GM21786 (cell line): ENCODE results near the gene RALGAPA2.

Experiments
- ATAC-seq: cut with Tn5 transposase; IDR thresholded peaks from one replicate; pipeline ENCODE4 v1.9.1; 2021; ENCODE audit not compliant: unreplicated experiment

RALGAPA2 gene

DNA sequence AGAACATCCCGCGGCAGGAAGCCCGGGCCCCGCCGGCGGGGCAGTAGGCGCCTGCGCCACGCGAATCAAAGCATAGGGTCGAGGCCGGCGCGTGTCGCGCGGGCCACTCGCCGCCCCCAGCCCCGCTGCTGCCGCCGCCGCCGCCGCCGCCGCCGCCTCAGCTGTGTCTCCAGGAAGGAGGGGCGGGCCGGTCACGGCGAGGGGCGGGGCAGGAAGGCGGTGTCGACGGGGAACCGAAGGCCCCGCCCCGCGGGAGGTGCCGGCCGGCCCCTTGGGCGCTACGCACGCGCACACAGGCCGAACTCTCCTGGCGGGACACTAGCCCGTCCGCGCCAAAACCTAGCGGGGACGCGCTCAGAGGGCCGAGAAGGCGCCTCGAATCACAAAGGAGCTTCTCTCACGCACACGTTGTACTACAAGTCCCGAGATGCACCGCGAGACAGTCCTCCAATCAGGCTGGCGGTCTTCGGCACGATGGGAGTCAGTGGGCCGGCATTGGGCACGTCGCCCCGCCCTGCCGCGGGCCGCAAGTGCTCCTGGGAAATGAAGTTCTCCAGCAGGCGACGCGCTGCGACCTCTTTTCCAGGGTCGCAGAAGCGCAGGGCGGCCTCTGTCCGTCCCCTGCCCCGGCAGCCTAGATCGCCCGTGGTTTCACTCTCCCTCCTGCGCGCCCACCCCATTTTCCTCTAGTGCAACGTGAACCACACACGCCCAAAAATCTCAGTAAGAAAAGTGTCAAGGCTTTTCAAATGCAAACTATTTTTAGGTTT lies at the start of gene RALGAPA2:
RALGAPA2 (minus strand) TSS at position 171 of the 770 bp plus-strand sequence; CDS start at position 7, 164 bp downstream.
- ATAC-seq = peak; percentile 93

DNA sequence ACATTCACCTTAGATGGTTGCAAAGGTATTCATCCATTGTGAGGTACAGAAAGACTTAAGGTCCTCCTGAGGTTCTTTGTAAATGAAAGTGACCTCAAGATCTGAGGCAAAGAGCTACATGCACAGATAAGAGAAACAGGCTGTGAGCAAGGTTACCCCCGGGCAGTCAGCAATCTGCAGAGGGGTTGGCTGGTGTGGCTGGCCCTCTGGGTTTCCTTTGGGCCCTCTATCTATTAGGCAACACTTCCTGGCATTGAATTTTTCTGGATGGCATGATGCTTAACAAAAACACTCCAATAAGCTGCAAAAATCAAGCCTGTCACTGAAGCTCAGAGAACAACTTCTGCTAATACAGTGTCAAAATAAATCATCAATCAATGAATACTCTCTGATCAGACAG lies 48.9 kb upstream of the RALGAPA2 start:
- ATAC-seq = no peak

DNA sequence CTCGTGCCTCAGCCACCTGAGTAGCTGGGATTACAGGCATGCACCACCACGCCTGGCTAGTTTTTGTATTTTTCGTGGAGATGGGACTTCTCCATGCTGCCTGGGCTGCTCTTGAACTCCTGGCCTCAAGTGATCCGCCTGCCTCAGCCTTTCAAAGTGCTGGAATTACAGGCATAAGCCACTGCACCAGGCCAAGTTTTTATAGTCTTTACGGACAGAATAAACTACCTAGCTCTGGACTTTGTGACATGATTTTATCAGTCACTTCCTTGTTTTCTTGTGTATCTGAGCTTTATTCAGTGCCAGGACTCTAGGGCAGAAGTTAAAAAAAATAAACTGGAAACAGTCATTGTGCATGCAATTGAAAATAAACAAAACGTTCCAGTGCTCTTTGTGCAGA lies 46.7 kb upstream of the RALGAPA2 start:
- no peak for ATAC-seq

DNA sequence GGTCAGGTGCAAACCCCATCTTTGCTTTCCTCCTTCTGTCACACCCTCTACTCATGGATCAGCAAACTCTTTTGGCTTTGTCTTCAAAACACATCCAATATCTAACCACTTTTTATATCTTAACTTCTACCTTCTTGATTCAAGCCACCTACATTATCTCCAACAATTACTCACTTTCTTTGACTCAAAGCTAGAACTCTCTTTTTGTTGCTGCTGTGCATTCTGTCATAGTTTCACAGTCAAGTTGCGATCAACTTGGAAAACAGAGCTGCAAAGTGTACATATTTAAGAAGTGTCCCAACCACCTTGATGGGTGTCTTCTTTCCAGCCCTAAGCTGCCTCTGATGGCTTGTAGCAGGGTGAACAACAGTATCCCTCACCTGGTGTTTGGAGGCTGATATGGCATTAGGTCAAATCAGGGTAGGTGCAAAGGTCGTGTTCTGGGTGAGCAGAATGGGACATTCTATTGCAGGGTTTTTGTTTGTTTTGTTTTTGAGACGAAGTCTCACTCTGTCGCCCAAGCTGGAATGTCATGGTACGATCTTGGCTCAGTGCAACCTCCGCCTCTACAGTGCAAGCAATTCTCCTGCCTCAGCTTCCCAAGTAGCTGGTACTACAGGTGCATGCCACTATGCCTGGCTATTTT lies 43.4 kb upstream of the RALGAPA2 start:
- no peak for ATAC-seq

DNA sequence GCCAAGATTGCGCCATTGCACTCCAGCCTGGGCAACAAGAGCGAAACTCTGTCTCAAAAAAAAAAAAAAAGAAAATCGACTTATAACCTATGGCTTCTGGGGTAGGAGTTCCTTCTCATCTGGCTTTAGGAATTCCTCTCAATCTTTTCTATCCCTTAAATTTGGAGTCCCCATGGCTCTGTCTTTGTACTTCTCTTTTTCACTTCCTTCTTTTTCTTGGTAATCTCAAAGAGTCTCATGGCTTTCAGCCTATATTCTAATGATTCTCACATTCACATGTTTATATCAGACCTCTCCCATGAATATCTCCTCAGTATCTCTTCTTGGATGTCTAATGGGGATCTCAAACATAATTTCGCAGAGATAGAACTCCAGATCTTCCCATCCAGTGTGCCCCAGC lies 42.8 kb upstream of the RALGAPA2 start:
- no peak for ATAC-seq

DNA sequence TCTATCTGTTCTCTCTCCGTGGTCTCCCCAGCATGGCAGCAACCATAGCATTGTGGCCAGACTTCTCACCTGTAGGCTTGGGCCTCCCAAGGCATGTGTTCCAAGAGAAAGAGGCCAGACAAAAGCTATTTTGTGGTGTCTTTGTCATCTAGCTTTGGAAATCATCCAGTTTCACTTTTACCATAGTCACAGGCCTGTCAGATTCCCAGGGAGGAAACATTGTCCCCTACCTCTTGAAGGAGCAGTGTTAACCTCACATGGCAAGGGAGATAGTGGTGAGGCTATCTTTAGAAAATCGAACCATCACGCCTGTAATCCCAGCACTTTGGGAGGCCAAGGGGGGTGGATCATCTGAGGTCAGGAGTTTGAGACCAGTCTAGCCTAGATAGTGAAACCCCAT lies 42.3 kb upstream of the RALGAPA2 start:
- no peak for ATAC-seq

DNA sequence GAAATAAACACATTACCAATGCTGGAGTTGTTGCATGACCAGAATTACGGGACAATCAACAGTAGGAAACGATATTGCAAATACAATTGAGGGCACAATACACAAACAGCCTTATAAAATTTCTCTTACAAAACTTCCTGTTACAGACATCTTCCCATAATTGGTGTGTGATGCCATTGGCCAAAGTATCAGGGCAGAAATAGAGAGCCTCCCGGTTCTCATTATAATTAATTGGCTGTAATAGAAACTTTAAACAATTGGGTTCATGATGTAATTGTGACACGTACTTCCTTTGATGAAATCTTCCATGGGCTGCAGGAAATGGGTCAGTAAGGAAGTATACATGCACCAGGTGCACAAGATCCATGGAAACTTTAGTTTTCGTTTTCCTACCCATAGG lies 40.3 kb upstream of the RALGAPA2 start:
- no peak for ATAC-seq

DNA sequence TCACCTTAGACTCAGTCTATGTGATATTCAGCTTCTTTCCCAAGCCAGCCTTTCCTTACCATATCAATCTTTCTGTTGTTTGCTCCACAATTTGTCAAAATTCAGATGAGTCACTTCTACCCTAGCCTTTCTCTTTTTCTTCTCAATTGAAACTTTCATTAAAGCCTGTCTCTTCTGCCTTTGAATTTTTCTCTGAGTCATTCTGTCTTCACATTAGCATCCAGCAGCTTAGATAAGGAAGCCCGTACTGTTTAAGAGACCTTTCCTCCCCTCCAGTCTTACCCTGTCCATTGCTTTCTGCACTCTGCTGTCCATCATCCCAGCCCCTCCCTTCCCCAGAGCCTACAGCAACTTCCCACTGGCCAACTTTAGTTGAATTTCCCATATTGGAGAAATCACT lies 34.9 kb upstream of the RALGAPA2 start:
- no peak for ATAC-seq

DNA sequence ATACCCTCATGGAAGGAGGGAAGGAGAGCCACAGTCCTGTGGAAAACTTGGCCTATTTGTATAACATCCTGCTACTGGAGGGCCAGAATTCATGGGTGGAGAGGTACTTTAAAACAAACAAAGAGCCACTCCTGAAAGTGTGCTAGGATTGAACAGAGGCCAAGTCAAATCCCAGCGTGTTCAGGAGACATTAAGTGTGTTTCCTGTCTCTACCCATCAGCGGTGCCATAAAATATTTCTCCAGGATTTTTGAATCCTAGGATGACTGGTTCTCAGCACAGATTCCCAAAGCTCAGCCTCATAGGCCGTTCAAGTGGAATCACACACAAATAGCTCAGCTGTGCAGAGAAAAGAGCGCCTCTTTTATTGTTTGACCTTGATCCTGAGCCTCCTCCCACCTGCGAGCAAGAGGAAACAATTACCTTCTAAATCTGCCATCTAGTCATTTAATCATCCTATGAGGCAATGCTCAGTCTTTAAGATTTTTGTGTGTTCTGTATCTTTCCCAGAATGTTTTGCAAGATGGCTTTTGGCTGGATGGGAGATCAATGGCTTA lies 31.8 kb upstream of the RALGAPA2 start:
- ATAC-seq = no peak

DNA sequence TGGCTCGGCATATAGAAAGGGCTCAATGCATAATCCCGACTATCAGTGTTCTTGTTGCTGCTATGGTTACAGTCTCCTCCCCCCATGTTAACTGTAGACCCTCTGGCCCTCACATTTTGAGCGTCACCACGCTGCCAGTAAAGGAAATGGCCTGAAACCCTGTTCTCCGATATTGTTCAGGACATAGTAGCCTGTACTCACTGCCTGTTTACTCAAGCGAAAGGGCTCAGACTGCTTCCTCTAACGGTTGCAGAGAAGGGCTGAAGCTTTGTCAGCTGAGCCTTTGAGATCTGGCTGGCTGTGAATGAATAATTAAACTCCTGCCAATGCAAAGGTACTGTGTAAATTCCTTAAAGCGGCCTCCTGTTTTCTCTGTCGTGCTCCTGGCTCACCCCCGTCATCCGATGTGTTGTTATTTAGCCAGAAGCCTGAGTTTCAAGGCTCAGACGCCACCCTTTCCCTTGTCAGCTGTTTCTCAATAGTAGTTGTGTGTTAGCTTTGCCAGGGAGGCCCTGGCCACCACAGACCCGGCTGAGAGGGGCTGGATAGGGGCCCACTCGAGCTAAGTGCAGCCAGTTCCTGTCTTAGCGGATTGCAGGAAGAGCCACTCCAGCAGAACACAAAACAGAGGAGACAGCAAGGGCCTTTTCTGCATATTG lies 31.2 kb upstream of the RALGAPA2 start:
- ATAC-seq = peak; percentile 74

DNA sequence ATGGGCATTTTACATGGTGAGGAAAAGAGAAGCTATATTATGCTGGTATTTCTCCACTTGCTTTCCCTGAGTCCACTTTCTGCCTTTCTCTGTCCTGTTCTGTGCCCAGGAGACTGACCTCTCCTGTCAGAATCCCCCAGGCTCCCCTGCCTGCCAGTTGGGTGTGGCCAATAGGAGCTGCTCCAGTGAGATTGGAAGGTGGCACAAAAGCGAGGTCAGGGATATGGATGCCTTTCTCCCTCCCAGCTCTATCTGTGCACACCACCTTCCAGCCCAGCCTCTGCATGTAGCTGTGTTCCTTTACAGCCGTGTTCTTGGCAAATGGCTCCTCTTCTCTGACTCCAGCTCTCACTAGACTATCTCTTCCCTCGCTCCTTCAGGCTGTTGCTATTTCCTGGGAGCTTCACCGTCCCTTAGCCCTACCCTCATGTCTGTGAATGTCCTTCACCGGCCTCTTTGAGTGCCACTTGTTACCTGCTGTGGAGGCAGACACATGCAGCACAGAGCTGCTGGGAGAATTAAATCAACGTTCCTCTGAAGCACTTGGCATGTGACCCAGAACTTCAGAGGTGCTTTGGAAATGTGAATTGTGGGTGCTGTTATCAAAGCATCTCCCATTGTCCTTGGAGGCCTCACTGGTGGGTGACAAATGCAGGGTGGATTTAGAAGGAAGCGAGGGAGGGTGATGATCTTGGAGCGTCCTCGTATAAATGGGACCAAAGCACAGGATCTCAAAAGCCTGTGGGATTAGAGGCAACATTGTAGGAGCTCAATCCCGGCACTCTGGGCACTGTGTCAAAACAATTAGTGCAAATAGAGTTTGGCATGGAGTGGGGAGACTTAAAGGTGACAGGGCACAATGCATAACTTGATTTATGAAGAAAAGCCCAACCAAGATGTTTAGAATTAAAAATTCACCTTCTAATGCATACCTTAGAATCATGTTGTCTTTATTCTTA lies 28.9 kb upstream of the RALGAPA2 start:
- no peak for ATAC-seq

DNA sequence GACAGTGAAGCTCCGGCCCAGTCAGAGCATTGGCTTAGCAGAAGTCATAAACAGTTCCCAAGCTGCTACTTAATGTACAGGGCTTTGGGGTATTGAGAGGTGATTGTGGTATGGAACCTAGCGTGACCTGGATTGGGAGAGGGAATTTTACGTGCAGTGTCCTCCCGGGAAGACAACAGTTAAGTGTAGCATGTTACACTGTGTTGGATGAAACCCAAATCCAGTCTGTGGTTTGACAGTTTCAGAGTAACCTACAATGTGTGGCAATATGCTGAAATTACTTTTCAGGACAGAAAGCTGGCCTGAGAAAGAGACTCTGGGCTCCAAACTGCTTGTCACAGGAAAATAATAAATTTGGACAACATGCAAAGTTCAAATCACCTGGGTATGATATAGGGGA lies 28.1 kb upstream of the RALGAPA2 start:
- no peak for ATAC-seq

DNA sequence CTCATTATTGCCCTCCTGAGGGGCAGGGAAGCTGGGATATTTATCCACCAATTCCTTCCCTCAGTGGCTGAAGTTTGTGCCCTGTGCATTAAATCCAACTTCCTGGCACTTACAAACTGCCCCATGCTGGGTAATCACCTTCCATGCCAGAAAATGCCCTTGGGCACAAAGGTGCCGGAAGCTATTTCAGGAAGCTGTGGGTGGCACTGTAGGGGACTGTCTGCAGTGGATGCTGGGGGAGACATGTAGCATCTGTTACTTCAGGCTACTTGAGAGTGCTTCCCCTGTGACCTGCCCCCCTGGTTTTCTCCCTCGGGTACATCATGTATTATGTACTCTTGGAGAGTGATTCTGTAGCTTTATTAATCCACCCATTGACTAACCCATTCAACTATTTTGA lies 24.7 kb upstream of the RALGAPA2 start:
- ATAC-seq = no peak

DNA sequence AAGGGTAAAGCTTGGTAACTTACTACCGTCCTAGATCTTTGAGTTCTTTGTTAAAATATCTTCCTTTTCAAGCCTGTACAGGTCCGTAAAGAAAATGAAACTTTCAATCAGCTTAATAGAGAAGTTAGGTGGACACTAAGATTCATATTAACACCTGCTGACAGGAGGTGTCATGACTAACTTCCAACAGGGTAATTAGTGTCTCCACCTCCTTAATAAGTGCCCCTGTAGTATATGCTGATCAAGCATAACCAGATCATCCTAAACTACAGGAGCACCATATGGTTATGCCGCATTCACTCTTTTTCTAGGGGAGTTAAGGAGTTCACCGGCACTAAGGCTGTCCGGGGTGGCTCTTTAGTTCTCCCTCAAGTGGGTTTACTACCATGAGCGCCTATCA lies 23.9 kb upstream of the RALGAPA2 start:
- ATAC-seq = no peak

DNA sequence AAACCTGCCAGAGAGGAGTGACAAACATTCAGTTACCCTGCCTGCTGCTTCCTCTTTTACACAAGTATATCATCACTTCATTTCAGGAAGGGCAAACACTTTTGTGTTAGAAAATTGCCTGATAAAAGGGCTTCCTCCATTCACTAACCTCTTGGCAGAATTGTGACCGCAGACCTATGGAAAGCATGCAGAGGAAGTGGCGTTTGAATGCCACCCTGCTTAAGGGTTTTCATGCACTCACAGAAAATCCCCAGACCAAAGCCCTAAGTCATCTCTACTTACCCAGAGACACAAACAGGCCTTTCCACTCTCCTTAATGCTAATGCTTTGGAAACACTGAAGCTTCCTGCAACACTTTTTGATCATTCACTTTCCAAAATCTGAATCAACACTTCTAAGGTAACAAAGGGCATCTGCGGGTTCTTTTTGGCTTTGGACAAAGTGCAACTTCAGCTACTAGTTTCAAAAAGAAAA lies 22.1 kb upstream of the RALGAPA2 start:
- no peak for ATAC-seq

DNA sequence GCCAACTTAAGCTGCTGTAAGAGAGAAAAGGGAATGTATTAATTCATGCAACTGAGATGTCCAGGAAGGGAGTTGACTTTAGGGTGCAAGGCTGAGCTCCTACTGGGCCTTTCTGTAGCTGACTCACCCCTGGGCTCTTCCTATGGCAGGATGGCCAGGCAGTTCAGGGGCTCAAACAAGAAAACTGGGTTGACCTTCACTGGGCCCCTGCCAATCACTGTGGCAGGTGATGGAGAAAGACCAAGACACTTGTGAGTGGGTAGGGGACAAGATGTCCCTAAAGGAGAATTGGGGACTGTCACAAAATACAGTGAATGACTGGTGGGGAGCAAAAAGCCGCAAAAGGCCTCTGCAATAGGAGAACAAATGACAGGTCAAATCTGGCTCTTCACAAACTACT lies 21.5 kb upstream of the RALGAPA2 start:
- ATAC-seq = no peak

DNA sequence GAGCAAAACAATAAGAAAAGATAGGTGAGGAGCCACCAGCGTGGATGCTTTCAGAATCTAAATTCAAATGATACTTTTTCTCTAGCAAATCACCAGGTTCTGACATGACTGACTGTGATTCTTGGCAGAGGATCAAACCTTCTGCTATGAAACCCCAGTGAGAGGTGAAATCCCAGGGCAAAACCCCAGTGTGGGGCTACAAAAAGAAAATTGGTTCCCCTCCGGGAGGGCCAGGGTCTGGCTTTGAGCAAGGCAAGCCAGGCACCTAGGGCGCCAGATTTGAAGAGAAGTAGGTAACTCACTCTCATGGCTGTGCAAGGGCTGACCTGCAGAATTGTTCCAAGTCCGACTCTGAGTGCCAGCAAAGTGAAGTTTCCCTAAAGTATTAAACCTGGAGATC lies 20.2 kb upstream of the RALGAPA2 start:
- ATAC-seq = peak; percentile 34

DNA sequence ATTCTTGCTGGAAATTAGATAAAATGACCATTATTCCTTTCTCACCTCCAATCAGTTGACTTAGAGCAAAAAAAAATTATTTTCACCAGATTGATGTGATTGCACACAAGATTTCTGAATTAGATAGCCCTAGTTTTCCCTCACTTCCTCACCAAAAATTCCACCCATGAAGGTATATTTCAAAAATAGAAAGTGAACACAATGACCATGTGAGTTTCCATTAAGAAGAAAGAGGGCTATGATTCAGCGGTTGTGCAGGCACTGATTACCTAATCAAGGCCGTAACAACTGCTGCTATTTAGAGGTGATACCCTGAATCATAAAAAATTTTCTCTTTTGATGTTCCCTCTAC lies 19.5 kb upstream of the RALGAPA2 start:
- no peak for ATAC-seq

DNA sequence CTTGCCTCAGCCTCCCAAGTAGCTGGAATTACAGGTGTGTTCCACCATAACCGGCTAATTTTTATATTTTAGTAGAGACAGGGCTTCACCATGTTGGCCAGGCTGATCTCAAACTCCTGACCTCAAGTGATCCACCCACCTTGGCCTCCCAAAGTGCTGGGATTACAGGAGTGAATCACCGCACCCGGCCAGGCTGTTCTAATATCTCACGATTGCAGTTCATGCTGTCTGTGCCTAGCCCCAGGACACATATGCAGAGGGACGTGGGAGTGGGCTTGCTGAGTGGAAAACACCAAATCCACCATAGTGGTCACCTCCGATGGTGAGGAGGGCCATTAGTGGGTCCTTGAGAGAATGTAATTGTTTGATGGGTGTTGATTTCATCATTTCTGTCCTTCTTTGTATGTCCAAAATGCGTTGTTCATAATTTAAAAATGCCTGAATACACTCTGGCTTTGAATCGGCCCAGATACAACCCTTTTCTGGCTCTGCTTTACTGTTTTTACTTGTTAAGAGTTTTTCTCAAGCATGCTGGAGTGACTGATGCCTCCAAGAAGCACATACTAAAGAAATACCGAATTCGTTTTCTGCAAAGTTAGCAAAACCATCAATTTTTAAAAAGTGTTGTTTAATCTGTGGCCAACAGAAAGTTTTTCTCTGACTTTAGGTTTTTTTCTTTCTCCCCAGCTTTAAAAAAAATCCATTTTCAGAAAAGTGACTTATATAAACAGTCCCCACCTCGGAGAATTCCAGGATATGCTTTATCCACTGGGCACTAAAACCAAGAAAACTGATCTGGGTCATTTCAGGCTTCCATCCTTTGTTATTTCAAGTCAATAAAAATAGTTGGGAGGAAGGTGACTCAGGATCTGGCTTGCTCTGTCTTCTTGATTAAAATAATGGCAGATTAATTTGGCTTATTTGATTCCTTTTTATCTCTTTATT lies 18.8 kb upstream of the RALGAPA2 start:
- no peak for ATAC-seq

DNA sequence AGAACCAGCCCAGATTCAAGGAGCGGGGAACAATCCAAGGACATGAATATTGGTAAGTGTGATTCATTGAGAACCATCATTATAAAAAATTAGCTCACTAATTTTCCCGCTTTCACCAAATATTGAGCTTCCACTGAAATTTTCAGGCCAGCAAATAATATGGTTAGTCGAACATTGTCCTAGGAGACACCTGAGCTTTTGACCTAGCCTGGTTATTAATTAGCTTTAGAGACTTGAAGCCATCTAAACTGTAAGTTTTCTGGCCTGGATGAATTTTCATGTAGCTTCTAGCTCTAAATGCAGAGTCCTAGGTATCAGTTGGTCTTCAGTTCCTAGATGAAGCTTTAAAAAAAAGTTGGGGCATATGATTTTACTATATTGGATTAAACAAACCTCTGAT lies 17.1 kb upstream of the RALGAPA2 start:
- no peak for ATAC-seq
